Endothelial cell of umbilical vein (primary cell): ENCODE data around the gene STRN3. TPM values are rescaled to one million over a fixed set of nuclear protein-coding genes. Genes with fewer than 3 reads are reported as not detected.
"Not testable (repeated sequence)": the region's sequence is repeated elsewhere in the genome, so short reads cannot be mapped to it uniquely, and the experiment has no call there.

Experiments
- BruUV-seq: library from RNA; stranded (reverse); fragments of 400-500 nt; replicated peaks from 2 replicates; lab custom pipeline; 2021; lab: Mats Ljungman, UMichigan
- CTCF ChIA-PET: fragments of 300-600, 350-600 bp; sonication (Branson Sonifier 250); formaldehyde crosslinking; loops from one replicate; lab custom pipeline; 2021; ENCODE audit warnings: antibody characterized with exemption, inconsistent platforms; lab: Charles Lee
- POLR2A ChIA-PET: fragments of 300-600, 350-600 bp; sonication (Branson Sonifier 250); formaldehyde crosslinking; loops from one replicate; lab custom pipeline; 2021; ENCODE audit warnings: antibody characterized with exemption, inconsistent platforms; lab: Charles Lee
- DNase-seq: peaks from one replicate; pipeline ENCODE4 v3.0.0-alpha.2; 2011; ENCODE audit warnings: low read depth, low spot score
- FAIRE-seq: peaks from 2 replicates; lab custom pipeline; 2011; peaks lifted over from hg19 to GRCh38; lab: Jason Lieb, UNC
- H2AFZ ChIP-seq: 2 replicates; pipeline ENCODE4 v1.6.0; 2012; ENCODE audit warnings: low read depth, low read length, control low read depth, inconsistent platforms
- H3K27ac ChIP-seq: 2 replicates; pipeline ENCODE4 v1.5.1; 2011; ENCODE audit warnings: low read depth, mild to moderate bottlenecking, control low read depth, low read length, moderate library complexity; ENCODE audit not compliant: insufficient read depth
- H3K27me3 ChIP-seq, 2 experiments: 2 replicates each; pipeline versions ENCODE4 v1.6.0 to v1.6.1; 2011; ENCODE audit warnings: low read length in 2 of 2, mixed read lengths in 1 of 2; ENCODE audit not compliant: control insufficient read depth in 2 of 2, insufficient read depth in 2 of 2
- H3K36me3 ChIP-seq, 2 experiments: 2 replicates in 1 of 2; 3 replicates in 1 of 2; pipeline ENCODE4 v1.5.1; 2011; ENCODE audit warnings: low read length in 2 of 2, mild to moderate bottlenecking in 1 of 2, moderate library complexity in 1 of 2; ENCODE audit not compliant: control insufficient read depth in 2 of 2, insufficient read depth in 2 of 2; ENCODE audit errors: extremely low read depth in 1 of 2
- H3K4me1 ChIP-seq: 3 replicates; pipeline ENCODE4 v1.5.1; 2011; ENCODE audit warnings: mild to moderate bottlenecking, low read length; ENCODE audit not compliant: control insufficient read depth, insufficient read depth; ENCODE audit errors: extremely low read depth
- H3K4me2 ChIP-seq: 2 replicates; pipeline ENCODE4 v1.6.1; 2011; ENCODE audit warnings: low read length, control low read depth, mixed read lengths; ENCODE audit not compliant: insufficient read depth
- H3K4me3 ChIP-seq, 3 experiments: fragments of 200-600 bp in 1 of 3; sonication (generic), shearing (Covaris generic) in 1 of 3; replicated peaks in 1 of 3; 2 replicates each; pipeline ENCODE4 v1.5.1; 2011 to 2016; ENCODE audit warnings: control low read depth in 3 of 3, low read length in 3 of 3, mild to moderate bottlenecking in 2 of 3, inconsistent platforms in 1 of 3, low read depth in 1 of 3, moderate library complexity in 1 of 3; ENCODE audit not compliant: insufficient read depth in 1 of 3
- H3K79me2 ChIP-seq: 2 replicates; pipeline ENCODE4 v1.6.0; 2012; ENCODE audit warnings: low read length, inconsistent platforms; ENCODE audit not compliant: control insufficient read depth, insufficient read depth
- H3K9ac ChIP-seq: replicated peaks from 2 replicates; pipeline ENCODE3; 2011; ENCODE audit warnings: low read length, control low read depth; ENCODE audit not compliant: insufficient read depth; ENCODE audit errors: extremely low read depth
- H3K9me1 ChIP-seq: replicated peaks from 3 replicates; pipeline ENCODE4 v1.6.0; 2011; ENCODE audit warnings: mild to moderate bottlenecking, low read length; ENCODE audit not compliant: control insufficient read depth, insufficient read depth; ENCODE audit errors: extremely low read depth
- H3K9me3 ChIP-seq: replicated peaks from 2 replicates; pipeline ENCODE4 v1.5.1; 2012; ENCODE audit warnings: low read length, inconsistent platforms; ENCODE audit not compliant: control insufficient read depth, insufficient read depth
- H4K20me1 ChIP-seq: replicated peaks from 2 replicates; pipeline ENCODE3; 2011; ENCODE audit warnings: mild to moderate bottlenecking, low read length; ENCODE audit not compliant: control insufficient read depth, insufficient read depth; ENCODE audit errors: extremely low read depth
- GATA2 ChIP-seq: IDR thresholded peaks from 2 replicates; pipeline ENCODE4 v1.7.0; 2011; ENCODE audit warnings: low read depth, mild to moderate bottlenecking, moderate library complexity, mixed read lengths, low read length; ENCODE audit not compliant: insufficient read length, insufficient read depth
- MYC ChIP-seq: IDR thresholded peaks from one replicate; pipeline ENCODE4 v1.6.1; 2011; ENCODE audit warnings: mild to moderate bottlenecking, low read depth, low read length
- dilution Hi-C: fragments of 300-500 bp; cut with MboI; formaldehyde crosslinking; loops from one replicate; pipeline ENCODE4 v1.15.0; 2019; ENCODE audit warnings: low sequenced_read_pairs; ENCODE audit not compliant: extremely low pct_ligation_motif_present
- intact Hi-C: fragments of 100-400 bp; cut with micrococcal nuclease; formaldehyde crosslinking; loops from one replicate; pipeline ENCODE4 v1.10.0; 2022
- polyA plus RNA-seq, 4 experiments: library from polyadenylated mRNA; depleted of rRNA in 3 of 4; stranded (reverse) in 3 of 4; unstranded in 1 of 4; fragments of >200 nt; gene quantifications; 2 replicates each; pipeline versions ENCODE4 v1.2.1 to v1.2.3, GENCODE V29; 2011 to 2012; ENCODE audit warnings: missing spikeins in 1 of 4
- total RNA-seq: library from RNA; stranded (reverse); gene quantifications from 2 replicates; pipeline ENCODE4 v1.2.3, GENCODE V29; 2021

The STRN3 gene
- total and polyA plus RNA-seq, 2 donors (not counting 3 experiments of a cell fraction or from before 2014, with no cell fraction given) = 8.4 to 35.1 TPM

- Histone ChIP-seq H2AFZ (no peak overlapping the region), H3K27ac (no peak overlapping the region), H3K4me2 (no peak overlapping the region), H3K79me2 (peaks cover 6% of the 10 kb centered on the region), H3K36me3 (peaks cover 0 to 8% of the 10 kb centered on the region in 2 experiments), H3K9me1 (no peaks in the 10 kb centered on the region), H3K9ac (no peak overlapping the region), H3K9me3 (no peaks in the 10 kb centered on the region), H3K4me1 (peaks cover 11% of the 10 kb centered on the region), H4K20me1 (peaks cover 3% of the 10 kb centered on the region), H3K4me3 (no peak overlapping the region), H3K27me3 (no peaks in the 10 kb centered on the region)
- FAIRE-seq (no peak), DNase-seq (no peak)
- BruUV-seq = no TSS peak
- dilution Hi-C loops (no loop called here), intact Hi-C loops (no loop called here)
- POLR2A ChIA-PET = no interaction called here
- no peak for TF ChIP-seq MYC
- TF ChIP-seq GATA2 = peak; percentile 72
- CTCF ChIA-PET = interaction anchor here (1.3 kb wide), 1 partner anchor 13 kb away, joined by 3 read pairs; no protein-coding TSS in a partner anchor
Measured at GRCh38 chr14:30935445-30935844, 90.7 kb downstream of the STRN3 start.

- H3K9me3 ChIP-seq, H2AFZ ChIP-seq, H3K4me1 ChIP-seq, H3K27me3 ChIP-seq, BruUV-seq, H3K9ac ChIP-seq, H3K4me3 ChIP-seq, FAIRE-seq, H3K36me3 ChIP-seq, H3K9me1 ChIP-seq, dilution Hi-C loops, H4K20me1 ChIP-seq, POLR2A ChIA-PET, H3K79me2 ChIP-seq, H3K27ac ChIP-seq, DNase-seq, H3K4me2 ChIP-seq, intact Hi-C loops, CTCF ChIA-PET: not testable (repeated sequence)
Measured at GRCh38 chr14:30933937-30934336, 92.2 kb downstream of the STRN3 start.
